Body of pancreas (tissue), 4 donors: ENCODE measurements around the gene IDH3G. TPM values are rescaled to one million over a fixed set of nuclear protein-coding genes. Genes with fewer than 3 reads are reported as not detected.

Experiments
- ATAC-seq: fragments of 150-250 bp; one replicate; pipeline ENCODE4 v1.9.1; 2016
- DNase-seq, 4 donors: peaks; one replicate each; pipeline ENCODE4 v3.0.0-alpha.2; 2019
- H3K27ac ChIP-seq, 4 donors: fragments of 200-600 bp; sonication (generic); 1 replicate in 3 of 4; 2 replicates in 1 of 4; pipeline versions ENCODE4 v1.5.1 to v1.6.1; 2016 to 2019; ENCODE audit warnings: mild to moderate bottlenecking in 1 of 4, mixed read lengths in 1 of 4, moderate library complexity in 1 of 4
- H3K27me3 ChIP-seq, 2 donors: fragments of 200-600 bp; sonication (generic); one replicate each; pipeline ENCODE4 v1.6.0; 2016; ENCODE audit warnings: mild to moderate bottlenecking in 1 of 2
- H3K36me3 ChIP-seq, 2 donors: fragments of 200-600 bp; sonication (generic); replicated peaks in 1 of 2; 2 replicates each; pipeline ENCODE4 v1.5.1; 2016; ENCODE audit warnings: low read depth in 2 of 2; ENCODE audit not compliant: insufficient read depth in 1 of 2
- H3K4me1 ChIP-seq: fragments of 200-600 bp; sonication (generic); one replicate; pipeline ENCODE4 v1.6.0; 2016
- H3K4me3 ChIP-seq, 2 donors: fragments of 200-600 bp; sonication (generic); 1 replicate in 1 of 2; 2 replicates in 1 of 2; pipeline ENCODE4 v1.5.1; 2016 to 2019
- H3K9me3 ChIP-seq, 3 donors: fragments of 200-600 bp; sonication (generic); 1 replicate in 2 of 3; 2 replicates in 1 of 3; pipeline ENCODE4 v1.5.1; 2016
- CTCF ChIP-seq, 7 experiments: fragments of 450-650 bp in 4 of 7; fragments of 200-600 bp in 3 of 7; sonication (generic) in 3 of 7; IDR thresholded peaks; one replicate each; pipeline ENCODE4 v1.5.1; 2016 to 2019; ENCODE audit warnings: antibody characterized with exemption in 7 of 7
- POLR2A ChIP-seq, 3 donors: fragments of 450-650 bp; IDR thresholded peaks; one replicate each; pipeline ENCODE4 v1.6.1; 2016; ENCODE audit warnings: antibody characterized with exemption in 3 of 3, mild to moderate bottlenecking in 2 of 3
- WGBS, 2 donors: methylation state at CpG; one replicate each; pipeline ENCODE4 v1.1.5; 2017; 5-methylcytosine and 5-hydroxymethylcytosine counted together
- intact Hi-C: fragments of 100-400 bp; cut with DNase I; formaldehyde crosslinking; loops from one replicate; pipeline ENCODE4 v1.15.1; 2023
- total RNA-seq, 2 donors: library from RNA; depleted of rRNA; stranded (reverse); fragments of >200 nt; gene quantifications; one replicate each; pipeline ENCODE4 v1.1.0, GENCODE V29; 2016

IDH3G gene
- total RNA-seq, 2 donors from 2014 or later, result 25.2 to 27.7 TPM

- ATAC-seq (no peak), DNase-seq (peak; percentile 28 to 66 (median 40))
- WGBS, 2 donors, result 78% methylated on average over 2 of the region's 5 CpGs; no CpG with 5 or more reads in 1 of the 2 donors
- Histone ChIP-seq H3K27ac (peak overlapping the region in 1 of 4 donors; percentile 1), H3K36me3 (no peaks in the 10 kb centered on the region), H3K9me3 (no peaks in the 10 kb centered on the region), H3K4me3 (no peak overlapping the region), H3K4me1 (peaks cover 36% of the 10 kb centered on the region), H3K27me3 (no peaks in the 10 kb centered on the region)
- intact Hi-C loops, result no loop called here
- TF ChIP-seq POLR2A (IDR thresholded peaks at IDR 0.05), result no peak
- no peak for TF ChIP-seq CTCF (IDR thresholded peaks at IDR 0.05)
These were observed 5.2 kb upstream of the IDH3G start for GRCh38 chrX:153799326-153799725.

- no peak overlapping the region for H3K27ac ChIP-seq
- H3K4me1 ChIP-seq, result peaks cover 44% of the 10 kb centered on the region
- no peaks in the 10 kb centered on the region for H3K9me3 ChIP-seq
- intact Hi-C loops, result no loop called here
- TF ChIP-seq POLR2A (IDR thresholded peaks at IDR 0.05), result no peak
- TF ChIP-seq CTCF (IDR thresholded peaks at IDR 0.05), result no peak
- H3K27me3 ChIP-seq, result no peaks in the 10 kb centered on the region
- H3K4me3 ChIP-seq, result no peak overlapping the region
- ATAC-seq (no peak), DNase-seq (no peak)
- WGBS, 2 donors, result 73 to 100% methylated on average over 2 to 5 of the region's 15 CpGs
- H3K36me3 ChIP-seq, result no peaks in the 10 kb centered on the region
These were observed 3.3 kb upstream of the IDH3G start for GRCh38 chrX:153797415-153798015.

- peak overlapping the region; percentile 49 to 96 (median 82) for H3K27ac ChIP-seq
- peak overlapping the region; percentile 43 to 46 for H3K4me3 ChIP-seq
- H3K4me1 ChIP-seq, result peaks cover 51% of the 10 kb centered on the region
- intact Hi-C loops, result no loop called here
- 3 to 5% methylated on average over 7 to 46 of the region's 47 CpGs for WGBS, 2 donors
- no peaks in the 10 kb centered on the region for H3K27me3 ChIP-seq
- H3K36me3 ChIP-seq, result no peaks in the 10 kb centered on the region
- no peaks in the 10 kb centered on the region for H3K9me3 ChIP-seq
- no peak for TF ChIP-seq CTCF (IDR thresholded peaks at IDR 0.05)
- DNase-seq, result peak in 1 of 4 donors; percentile 20
- no peak for ATAC-seq
These were observed 982 bp upstream of the IDH3G start for GRCh38 chrX:153794897-153795816.

- intact Hi-C loops, result no loop called here
These were observed 884 bp downstream of the IDH3G start for GRCh38 chrX:153793291-153793690.

More at GRCh38 chrX:153793291-153793690, 884 bp downstream of the IDH3G start:
- Histone ChIP-seq H3K4me3 (peak overlapping the region; percentile 20 to 45), H3K27me3 (no peaks in the 10 kb centered on the region), H3K4me1 (peaks cover 39% of the 10 kb centered on the region), H3K36me3 (no peaks in the 10 kb centered on the region), H3K9me3 (no peaks in the 10 kb centered on the region), H3K27ac (peak overlapping the region; percentile 68 to 96 (median 93))
- TF ChIP-seq CTCF (IDR thresholded peaks at IDR 0.05), result no peak
- no peak for TF ChIP-seq POLR2A (IDR thresholded peaks at IDR 0.05)
- 6 to 24% methylated on average over 4 to 7 of the region's 7 CpGs for WGBS, 2 donors
- DNase-seq (peak in 1 of 4 donors; percentile 8), ATAC-seq (no peak)
